HG03103 (cell line): ENCODE results near the gene SLC25A41.
"Not testable (repeated sequence)": the region's sequence is repeated elsewhere in the genome, so short reads cannot be mapped to it uniquely, and the experiment has no call there.

Experiments
- ATAC-seq: cut with Tn5 transposase; IDR thresholded peaks from one replicate; pipeline ENCODE4 v1.9.1; 2021; ENCODE audit warnings: low read depth; ENCODE audit not compliant: unreplicated experiment

Gene SLC25A41

GRCh38 chr19:6428692-6429418 is 4.7 kb downstream of the SLC25A41 start:
- not testable (repeated sequence) for ATAC-seq

DNA sequence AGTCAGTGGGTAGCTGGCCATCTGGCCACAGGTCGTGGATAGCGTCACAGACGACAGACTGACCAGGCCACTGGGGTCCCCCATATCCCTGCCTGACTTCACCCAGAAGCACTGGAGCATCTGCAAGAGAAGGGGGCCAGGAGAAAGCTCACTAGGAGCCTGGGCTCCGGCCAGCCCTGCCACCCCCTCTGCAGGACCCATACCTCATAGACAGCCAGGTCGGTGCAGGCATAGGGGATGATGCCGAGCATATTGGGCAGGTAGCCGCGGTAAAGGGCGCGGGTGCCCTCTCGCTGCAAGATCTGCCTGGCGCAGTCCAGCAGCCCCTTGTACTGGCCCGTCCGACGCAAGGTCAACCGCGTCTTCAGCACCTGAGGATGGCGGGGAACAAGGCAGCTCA is 6.4 kb downstream of the SLC25A41 start:
- no peak for ATAC-seq

DNA sequence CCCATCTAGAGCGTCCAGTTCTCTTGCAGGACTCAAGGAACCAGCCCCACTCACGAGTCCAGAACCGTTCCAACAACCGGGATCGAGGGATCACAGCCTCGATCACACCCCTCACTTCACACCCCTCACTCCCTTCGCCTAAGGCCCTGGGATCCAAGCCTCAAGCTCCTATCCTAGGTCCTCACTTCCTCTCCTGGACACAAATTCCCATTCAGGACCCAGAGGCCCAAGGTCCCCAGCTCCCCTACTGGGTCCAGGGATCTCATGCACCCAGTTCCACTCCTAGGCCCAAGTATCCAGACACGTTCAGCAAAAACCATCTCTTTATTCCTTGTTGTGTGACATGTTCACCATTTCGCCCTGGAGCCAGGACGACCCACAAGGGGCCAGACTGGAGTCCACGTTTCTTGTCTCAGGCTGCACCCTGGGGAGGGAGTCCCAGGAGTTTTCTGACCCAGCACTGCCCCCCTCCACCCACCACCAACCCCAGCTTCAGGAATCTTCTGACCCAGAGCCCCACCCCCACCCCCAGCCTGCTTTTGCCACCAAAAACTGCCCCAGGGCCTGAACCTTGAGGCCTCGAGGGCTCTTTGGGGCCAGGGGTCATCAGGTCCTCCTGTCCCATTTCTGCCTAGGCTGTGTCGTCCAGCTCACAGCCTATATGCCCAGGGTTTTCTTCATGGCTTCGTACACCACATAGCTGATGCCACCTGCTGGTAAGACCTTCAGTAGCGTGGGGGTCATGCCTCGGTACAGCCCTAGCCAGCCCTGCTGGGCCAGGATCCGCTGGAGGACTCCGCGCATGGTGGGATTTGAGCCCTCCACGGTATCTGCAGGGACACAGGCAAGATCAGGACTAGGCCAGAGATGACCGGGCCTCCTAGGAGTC is 7.6 kb downstream of the SLC25A41 start:
- no peak for ATAC-seq

GRCh38 chr19:6424939-6425731 is 8.4 kb downstream of the SLC25A41 start:
- ATAC-seq, result peak; percentile 84

- no peak for ATAC-seq
Measured at GRCh38 chr19:6424195-6424938, 9.2 kb downstream of the SLC25A41 start, which contains the start of gene KHSRP. KHSRP (minus strand) TSS chr19:6424811; CDS start chr19:6424701, 110 bp downstream.

DNA sequence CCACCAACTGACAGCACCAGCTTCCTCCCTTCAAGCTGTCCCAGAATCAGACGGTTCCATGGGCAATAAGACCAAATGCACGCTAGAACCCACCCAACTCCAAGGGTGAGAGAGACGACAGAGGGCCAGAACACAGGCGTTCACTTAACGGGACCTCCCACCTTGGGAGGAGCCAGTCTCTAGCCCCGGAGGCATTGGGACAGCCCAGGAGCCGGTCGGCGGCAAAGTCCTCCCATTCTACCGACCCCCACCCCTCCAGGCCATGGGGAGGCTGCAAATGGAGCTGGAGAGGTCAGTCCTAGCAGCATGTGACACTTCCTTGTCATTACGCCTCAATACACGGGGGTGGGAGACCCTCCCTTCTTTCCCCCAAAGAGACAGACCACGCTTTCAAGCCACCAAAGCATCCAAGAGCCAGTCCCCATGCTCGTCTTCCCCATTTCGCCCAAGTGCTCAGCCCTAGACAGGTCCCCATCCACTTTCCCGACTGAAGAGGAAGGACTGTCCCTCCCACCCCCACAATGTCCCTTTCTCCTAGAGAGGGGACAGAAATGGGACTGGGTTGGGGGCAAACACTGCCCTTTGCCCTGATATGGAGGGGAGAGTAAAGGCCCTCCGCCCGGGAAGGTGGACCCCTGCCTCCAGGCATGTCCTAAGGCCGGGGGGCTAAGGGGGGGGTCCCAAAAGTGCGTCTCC is 9.9 kb downstream of the SLC25A41 start:
- ATAC-seq, result no peak

- ATAC-seq, result no peak
Measured at GRCh38 chr19:6421075-6422014, 12.2 kb downstream of the SLC25A41 start.

GRCh38 chr19:6418562-6418932 is 15.0 kb downstream of the SLC25A41 start:
- no peak for ATAC-seq

DNA sequence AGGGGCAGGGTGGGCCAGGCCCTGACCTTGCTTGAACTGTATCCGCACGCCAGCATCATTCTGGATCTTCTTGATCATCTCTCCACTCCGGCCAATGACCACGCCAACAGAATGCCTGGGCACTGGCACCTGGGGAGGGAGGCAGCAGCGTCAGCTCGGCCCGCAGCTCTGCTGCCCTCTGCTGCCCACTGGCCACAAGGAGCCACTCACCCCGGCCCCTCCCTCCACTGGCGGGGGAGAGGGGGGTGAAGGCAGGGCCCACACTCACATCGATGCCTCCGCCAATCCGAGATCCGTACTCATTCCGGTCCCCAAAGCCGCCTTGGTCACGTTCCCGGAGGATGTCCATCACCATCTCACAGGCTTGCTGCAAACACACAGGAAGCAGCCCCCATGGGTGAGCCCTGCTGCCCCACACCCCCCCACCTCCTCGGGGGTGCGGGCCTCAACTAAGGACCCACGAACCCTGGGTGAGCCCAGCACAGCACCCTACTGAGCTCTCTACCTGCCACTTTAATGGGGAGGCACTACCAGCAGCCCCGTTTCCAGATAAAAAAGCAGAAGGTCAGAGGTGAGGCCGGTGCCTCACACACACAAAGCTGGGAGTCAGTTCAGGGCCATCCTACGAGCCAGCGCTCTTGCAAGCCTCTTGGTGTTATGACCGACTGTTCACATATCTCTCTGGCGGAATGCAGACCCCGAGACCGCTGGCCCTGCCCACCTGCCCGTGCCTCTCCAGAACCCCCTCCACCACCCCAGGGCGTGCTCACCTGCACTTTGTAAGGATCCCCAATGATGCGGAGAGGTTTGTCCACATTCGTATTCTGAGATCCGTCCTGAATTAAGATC is 15.6 kb downstream of the SLC25A41 start:
- no peak for ATAC-seq

DNA sequence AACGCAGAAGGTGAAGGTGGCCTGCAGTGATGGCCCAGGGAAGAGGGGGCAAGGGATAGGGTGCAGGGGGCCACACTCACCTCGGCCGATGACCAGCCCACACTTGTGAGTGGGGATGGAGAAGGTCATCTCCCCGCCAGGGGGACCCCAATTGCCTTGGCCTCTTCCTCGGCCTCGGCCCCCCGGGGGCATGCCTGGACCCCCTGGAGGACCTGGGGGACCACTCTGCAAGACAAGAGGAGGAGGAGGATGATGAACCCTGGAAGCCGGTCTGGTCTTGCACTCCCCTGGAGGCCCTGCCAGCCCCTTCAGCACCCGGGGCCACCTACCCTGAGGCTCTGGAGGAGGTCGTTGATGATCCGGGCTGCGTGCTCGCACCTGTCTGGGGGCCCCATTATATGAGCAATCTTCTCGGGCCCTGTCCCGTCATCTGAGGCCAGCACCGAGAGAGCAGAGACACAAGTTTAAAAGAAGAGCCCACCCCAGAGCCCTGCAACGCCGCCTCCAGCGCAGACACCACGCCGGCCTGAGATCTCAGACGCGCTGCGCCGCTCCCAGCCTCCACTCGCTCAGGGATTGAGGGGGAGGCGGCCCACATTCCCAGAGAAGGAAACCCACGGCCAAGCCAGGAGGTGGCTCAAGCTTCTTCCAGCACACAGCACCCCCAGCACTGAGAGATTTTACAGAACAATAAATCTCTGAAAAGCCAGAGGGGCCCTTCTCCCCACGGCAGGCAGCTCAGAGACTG is 16.7 kb downstream of the SLC25A41 start:
- no peak for ATAC-seq

DNA sequence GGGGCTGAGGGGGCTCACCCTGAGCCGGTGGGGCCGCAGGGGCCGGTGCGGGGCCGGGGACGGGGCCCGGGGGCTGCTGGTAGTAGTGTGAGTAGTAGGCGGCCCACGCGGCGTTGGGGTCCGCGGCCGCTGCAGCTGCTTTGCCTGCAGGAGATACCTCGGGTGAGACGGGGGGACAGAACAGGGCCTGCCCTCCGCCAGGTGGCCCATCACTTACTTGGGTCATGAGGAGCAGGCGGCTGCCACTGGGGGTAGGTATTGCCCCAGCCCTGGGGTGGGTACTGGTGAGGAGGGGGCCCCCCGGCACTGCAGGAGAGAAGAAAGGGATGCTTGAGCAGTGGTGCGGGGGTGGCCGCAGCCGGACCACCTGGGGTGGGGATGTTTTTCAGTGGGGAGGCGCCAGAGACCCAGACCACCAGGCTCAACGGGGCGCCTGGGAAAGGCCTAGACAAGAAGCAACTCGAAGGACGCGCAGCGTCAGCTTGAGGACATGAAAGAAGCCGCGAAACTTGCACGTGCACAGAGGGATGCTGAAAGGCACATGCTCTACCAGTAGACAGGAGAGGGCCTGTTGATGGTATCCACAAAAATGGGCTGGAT is 17.9 kb downstream of the SLC25A41 start:
- no peak for ATAC-seq

- ATAC-seq, result no peak
Measured at GRCh38 chr19:6414793-6415590, 18.6 kb downstream of the SLC25A41 start.

DNA sequence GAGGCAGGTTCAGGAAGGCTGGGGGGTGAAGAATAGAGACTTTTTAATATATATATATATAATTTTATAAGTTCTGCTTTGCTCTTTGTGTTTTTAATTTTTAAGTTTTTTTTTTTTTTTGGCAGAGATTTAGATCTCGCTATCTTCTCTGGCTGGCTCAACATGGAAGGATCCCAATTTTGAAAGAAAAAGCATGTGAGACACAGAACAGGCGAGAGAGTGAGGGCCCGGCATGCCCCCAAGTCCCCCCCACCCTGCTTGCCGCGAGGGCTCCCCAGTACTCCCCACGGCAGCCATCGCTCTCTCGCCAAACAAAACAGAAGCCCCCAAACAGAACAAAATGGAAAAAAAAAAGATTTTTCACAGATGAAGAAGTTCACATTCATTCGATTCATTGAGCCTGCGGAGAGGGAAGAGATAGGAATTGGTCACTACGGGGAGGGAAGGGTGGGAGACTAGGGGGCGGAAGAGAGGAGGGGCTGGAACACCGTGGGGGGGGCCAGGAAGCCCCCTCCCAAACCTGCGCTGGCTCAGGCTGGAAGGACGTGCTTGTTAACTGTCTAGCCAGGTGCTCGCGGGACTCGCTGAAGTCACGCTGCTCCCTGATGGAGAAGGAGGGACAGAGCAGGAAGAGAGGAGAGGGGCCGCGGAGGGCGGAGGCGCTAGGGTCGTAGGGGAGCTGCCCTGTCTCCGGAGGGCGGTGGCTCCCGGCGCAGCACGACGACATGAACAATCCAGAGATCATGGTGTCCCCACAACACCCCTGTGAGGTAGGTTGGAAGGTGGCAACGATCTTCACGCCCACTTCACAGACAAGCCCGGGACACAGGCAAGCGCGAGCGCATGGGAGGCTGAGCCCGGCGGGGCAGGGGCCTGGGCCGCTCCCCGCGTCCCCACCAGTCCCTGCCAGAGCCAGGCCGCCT is 19.6 kb downstream of the SLC25A41 start:
- ATAC-seq, result no peak

GRCh38 chr19:6413291-6413690 is 20.3 kb downstream of the SLC25A41 start:
- ATAC-seq, result no peak
